Nephron (organoid): ENCODE results near the gene CFAP43.
"Not testable (repeated sequence)": the region's sequence is repeated elsewhere in the genome, so short reads cannot be mapped to it uniquely, and the experiment has no call there.

Experiments used
- H3K27ac Mint-ChIP-seq, 3 experiments: 2 replicates each; pipeline ENCODE4 v1.8.0; 2020; ENCODE audit warnings: mixed read lengths in 3 of 3, mild to moderate bottlenecking in 2 of 3, moderate library complexity in 1 of 3
- H3K27me3 Mint-ChIP-seq: 2 replicates; pipeline ENCODE4 v1.8.0; 2021; ENCODE audit warnings: low read depth, mild to moderate bottlenecking, moderate library complexity, mixed read lengths
- H3K36me3 Mint-ChIP-seq: 2 replicates; pipeline ENCODE4 v1.8.0; 2020; ENCODE audit warnings: low read depth, mixed read lengths
- H3K4me1 Mint-ChIP-seq: 2 replicates; pipeline ENCODE4 v1.8.0; 2020; ENCODE audit warnings: mixed read lengths
- H3K4me3 Mint-ChIP-seq, 3 experiments: 2 replicates each; pipeline ENCODE4 v1.8.0; 2020; ENCODE audit warnings: mild to moderate bottlenecking in 3 of 3, mixed read lengths in 3 of 3, moderate library complexity in 2 of 3
- H3K9me3 Mint-ChIP-seq: 2 replicates; pipeline ENCODE4 v1.8.0; 2020; ENCODE audit warnings: mixed read lengths
- TF ChIP-seq, protein P1 (sequence below), 3 experiments: fragments of 200-600 bp; sonication (generic); IDR thresholded peaks; one replicate each; pipeline ENCODE4 v1.5.0; 2021; ENCODE audit warnings: antibody characterized with exemption in 3 of 3; ENCODE audit not compliant: unreplicated experiment in 3 of 3

Gene CFAP43

DNA sequence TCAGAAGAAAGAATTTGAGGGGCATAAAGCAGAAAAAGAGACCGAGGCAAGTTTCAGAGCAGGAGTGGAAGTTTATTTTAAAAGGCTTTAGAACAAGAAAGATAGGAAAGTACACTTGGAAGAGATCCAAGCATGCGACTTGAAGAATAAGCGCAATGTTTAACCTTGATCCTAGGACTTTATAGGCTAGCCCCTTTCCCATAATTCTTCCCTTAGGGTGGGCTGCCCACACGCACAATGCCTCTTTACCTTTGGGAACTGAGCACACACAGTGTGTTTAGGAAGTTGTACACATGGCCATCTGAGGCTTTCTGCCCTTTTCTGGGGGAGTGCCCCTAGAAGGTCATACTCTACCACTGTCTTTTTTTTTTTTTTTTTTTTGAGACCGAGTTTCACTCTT, 11.3 kb upstream of the CFAP43 start:
- Mint-ChIP-seq H3K36me3 (peaks cover 5% of the 10 kb centered on the region), H3K27ac (no peak overlapping the region), H3K4me3 (no peak overlapping the region), H3K4me1 (no peaks in the 10 kb centered on the region), H3K9me3 (no peaks in the 10 kb centered on the region), H3K27me3 (peaks cover 7% of the 10 kb centered on the region)
- TF ChIP-seq, protein P1, sequence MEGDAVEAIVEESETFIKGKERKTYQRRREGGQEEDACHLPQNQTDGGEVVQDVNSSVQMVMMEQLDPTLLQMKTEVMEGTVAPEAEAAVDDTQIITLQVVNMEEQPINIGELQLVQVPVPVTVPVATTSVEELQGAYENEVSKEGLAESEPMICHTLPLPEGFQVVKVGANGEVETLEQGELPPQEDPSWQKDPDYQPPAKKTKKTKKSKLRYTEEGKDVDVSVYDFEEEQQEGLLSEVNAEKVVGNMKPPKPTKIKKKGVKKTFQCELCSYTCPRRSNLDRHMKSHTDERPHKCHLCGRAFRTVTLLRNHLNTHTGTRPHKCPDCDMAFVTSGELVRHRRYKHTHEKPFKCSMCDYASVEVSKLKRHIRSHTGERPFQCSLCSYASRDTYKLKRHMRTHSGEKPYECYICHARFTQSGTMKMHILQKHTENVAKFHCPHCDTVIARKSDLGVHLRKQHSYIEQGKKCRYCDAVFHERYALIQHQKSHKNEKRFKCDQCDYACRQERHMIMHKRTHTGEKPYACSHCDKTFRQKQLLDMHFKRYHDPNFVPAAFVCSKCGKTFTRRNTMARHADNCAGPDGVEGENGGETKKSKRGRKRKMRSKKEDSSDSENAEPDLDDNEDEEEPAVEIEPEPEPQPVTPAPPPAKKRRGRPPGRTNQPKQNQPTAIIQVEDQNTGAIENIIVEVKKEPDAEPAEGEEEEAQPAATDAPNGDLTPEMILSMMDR (IDR thresholded peaks at IDR 0.05; ENCODE audit: unreplicated experiment in 3 of 3), result no peak

DNA sequence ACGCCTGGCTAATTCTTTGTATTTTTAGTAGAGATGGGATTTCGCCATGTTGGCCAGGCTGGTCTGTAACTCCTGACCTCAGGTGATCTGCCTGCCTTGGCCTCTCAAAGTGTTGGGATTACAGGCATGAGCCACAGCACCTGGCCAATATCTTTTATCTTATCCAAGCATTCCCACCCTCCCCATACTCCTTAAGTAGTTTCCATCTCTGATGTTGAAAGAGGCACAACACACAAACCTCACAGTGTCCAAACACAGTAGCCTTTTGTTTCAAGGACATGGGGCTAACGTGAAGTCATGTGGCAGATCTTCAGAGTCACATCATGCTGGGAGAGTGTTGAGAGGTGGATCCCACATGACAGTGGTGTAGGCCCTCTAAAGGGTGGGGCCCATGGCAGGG, 10.8 kb upstream of the CFAP43 start:
- H3K9me3 Mint-ChIP-seq, H3K4me1 Mint-ChIP-seq, H3K27ac Mint-ChIP-seq, H3K36me3 Mint-ChIP-seq, H3K27me3 Mint-ChIP-seq, H3K4me3 Mint-ChIP-seq: not testable (repeated sequence)

DNA sequence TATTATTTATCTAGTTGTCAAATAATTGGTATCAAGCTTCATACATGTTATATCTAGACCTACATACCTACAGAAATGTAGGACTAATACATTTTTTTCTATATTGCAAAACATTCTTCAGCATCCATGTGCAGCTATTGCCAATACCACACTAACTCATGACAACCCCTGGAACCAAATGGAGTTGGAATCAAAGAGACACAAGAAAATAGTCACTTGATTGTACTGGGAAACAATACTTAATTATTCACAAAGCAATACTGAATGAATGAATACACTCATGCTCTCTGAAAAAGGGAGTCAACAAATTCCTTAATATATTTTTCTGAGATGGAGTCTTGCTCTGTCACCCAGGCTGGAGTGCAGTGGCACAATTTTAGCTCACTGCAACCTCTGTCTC, 10.4 kb upstream of the CFAP43 start:
- TF ChIP-seq, protein P1 (IDR thresholded peaks at IDR 0.05; ENCODE audit: unreplicated experiment in 3 of 3), result no peak
- H3K9me3 Mint-ChIP-seq, result no peaks in the 10 kb centered on the region
- no peak overlapping the region for H3K27ac Mint-ChIP-seq
- H3K4me1 Mint-ChIP-seq, result no peaks in the 10 kb centered on the region
- no peak overlapping the region for H3K4me3 Mint-ChIP-seq
- peaks cover 5% of the 10 kb centered on the region for H3K36me3 Mint-ChIP-seq
- H3K27me3 Mint-ChIP-seq, result peaks cover 7% of the 10 kb centered on the region

DNA sequence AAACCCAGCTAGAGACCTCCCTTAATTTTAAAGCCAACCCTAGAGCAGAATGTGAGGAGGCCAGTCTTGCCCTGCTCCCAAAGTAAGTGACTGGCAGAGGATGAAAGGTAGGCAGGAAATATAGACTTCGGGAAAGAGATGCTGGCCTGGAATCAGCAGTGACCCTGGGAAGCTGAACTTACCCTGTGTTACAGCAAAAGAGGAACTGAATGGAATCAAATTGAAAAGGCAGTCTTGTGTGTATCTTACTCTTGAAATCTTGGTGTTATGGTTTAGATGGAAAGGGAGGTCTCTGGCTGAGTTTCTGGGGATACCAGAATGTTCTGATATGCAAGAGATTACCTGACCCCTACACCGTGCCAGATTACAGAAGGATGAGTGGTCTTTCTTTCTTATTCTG, 7.9 kb upstream of the CFAP43 start:
- Mint-ChIP-seq H3K4me3 (no peak overlapping the region), H3K27me3 (peaks cover 7% of the 10 kb centered on the region), H3K4me1 (no peaks in the 10 kb centered on the region), H3K9me3 (peaks cover 5% of the 10 kb centered on the region), H3K27ac (no peak overlapping the region), H3K36me3 (no peaks in the 10 kb centered on the region)
- TF ChIP-seq, protein P1 (IDR thresholded peaks at IDR 0.05; ENCODE audit: unreplicated experiment in 3 of 3), result no peak

DNA sequence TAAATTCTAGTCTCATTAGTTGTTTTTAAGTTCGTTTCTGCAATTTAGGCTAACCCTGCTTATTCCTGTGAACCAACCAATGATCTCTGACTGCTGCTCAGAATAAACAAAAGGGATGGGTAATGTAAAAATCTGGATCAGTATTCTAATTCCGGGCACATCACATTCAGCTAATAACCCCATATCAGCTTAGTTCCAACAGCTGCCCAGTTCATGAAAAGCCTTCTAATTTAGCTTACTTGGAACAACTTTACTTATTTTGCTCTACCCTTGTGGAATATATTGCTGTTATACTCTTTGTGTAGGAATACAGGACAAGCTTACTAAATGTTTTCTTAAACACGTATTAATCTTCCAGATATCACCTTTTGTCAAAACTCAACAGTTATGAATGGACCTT, 3.6 kb upstream of the CFAP43 start:
- Mint-ChIP-seq H3K4me1 (no peaks in the 10 kb centered on the region), H3K27ac (no peak overlapping the region), H3K36me3 (no peaks in the 10 kb centered on the region), H3K9me3 (peaks cover 14% of the 10 kb centered on the region), H3K27me3 (peaks cover 12% of the 10 kb centered on the region), H3K4me3 (no peak overlapping the region)
- TF ChIP-seq, protein P1 (IDR thresholded peaks at IDR 0.05; ENCODE audit: unreplicated experiment in 3 of 3), result no peak

DNA sequence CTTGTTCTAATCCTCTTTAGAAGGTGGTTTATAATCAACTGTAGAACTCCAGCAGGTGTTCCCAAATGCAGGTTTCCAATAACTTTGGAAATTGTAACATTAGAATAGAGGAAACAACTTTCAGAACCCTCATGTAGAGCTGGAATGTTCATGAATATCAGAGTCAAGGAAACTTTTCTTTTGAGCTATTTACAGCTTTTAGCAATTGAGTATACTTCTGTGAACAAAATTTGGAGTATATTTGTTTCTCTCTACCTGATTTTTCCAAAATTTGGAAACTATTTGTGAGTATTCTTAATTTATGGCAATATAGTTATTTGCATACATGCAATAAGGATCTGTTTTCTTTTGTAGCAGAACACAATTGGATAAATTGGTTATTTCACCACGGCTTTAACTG, 2.8 kb upstream of the CFAP43 start:
- H3K27me3 Mint-ChIP-seq, result peaks cover 5% of the 10 kb centered on the region
- H3K4me1 Mint-ChIP-seq, result no peaks in the 10 kb centered on the region
- no peak overlapping the region for H3K27ac Mint-ChIP-seq
- no peaks in the 10 kb centered on the region for H3K36me3 Mint-ChIP-seq
- peaks cover 14% of the 10 kb centered on the region for H3K9me3 Mint-ChIP-seq
- no peak overlapping the region for H3K4me3 Mint-ChIP-seq
- TF ChIP-seq, protein P1 (IDR thresholded peaks at IDR 0.05; ENCODE audit: unreplicated experiment in 3 of 3), result no peak
